DMS53 (cell line): ENCODE results near the gene CAMKK1.

ENCODE experiments used
- DNase-seq: peaks from one replicate; lab custom pipeline; 2025; lab: John Stamatoyannopoulos, UW

The CAMKK1 gene

DNA sequence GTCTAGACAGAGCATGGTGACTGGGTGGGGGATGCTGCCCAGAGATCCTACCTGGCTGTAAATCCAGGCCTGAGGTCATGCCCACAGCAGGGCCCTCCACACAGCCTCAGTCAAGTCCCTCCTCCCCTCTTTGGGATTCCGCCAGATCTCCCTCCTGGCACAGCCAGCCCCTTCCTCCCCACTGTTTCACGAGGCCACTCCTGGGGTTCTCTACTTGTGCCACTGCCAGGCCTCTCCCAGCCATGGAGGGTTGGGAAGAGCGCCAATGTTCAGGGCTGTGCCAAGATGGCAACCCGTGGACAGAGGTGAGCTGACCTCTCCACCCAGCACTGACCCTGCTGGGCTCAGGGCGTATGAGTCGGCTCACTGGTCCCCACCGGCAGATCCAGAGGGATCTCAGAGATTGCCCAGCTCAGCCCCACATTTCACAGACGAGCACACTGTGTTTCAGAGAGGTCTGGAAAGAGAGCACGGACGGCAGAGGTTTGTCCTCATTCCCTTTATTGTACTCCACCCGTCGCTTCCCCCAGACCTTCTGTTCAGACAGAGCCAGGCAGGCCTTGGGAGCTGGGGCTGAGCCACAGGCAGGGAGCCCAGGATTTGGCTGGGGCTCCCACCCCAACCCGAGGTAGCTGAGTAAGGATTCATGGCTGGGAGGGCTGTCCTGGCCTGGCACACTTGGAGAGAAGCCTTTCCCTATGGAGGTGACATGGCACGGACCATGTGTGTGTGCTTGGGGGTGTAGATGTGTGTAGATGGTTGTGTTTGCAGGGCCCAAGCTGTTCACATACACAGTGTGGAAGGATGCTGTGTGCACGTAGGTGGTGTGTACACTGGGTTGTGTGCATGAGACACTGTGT, 3.5 kb upstream of the CAMKK1 start:
- no peak for DNase-seq

DNA sequence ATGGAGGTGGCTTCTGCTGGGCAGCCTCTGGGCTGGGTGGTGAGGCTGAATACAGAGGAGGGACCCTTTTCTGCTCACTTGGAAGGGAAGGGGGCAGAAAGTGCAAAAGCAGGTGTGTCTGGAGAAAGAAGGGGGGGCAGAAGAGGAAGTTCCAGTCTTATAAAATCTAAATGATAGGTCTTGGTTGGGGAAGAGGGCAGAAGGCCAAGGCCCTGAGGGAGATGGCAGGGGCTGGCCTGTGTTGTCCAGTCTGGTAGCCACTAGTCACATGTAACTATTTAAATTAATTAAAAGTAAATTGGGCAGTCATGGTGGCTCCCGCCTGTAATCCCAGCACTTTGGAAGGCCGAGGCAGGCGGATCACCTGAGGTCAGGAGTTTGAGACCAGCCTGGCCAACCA, 2.5 kb upstream of the CAMKK1 start:
- no peak for DNase-seq

DNA sequence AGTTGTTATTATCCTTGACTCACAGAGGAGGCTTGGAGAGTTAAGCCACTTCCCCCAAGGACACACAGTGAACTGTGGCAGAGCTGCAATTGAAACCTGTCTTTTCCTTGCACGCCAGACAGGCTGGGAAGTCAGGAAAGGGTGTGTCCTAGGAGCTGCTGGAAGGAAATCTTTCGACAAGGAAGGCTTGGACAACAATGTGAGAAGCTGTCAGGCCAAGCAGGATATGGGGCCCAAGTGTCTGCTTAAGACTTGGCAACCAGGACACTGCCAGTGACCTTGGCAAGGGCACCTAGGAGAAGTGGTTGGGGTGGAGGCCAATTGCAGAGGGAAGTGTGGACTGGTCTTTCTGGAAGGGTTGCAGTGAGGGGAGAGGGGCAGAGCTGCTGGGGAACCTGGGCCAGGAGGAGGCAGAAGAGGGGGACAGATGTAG, 2.1 kb upstream of the CAMKK1 start:
- DNase-seq = no peak

DNA sequence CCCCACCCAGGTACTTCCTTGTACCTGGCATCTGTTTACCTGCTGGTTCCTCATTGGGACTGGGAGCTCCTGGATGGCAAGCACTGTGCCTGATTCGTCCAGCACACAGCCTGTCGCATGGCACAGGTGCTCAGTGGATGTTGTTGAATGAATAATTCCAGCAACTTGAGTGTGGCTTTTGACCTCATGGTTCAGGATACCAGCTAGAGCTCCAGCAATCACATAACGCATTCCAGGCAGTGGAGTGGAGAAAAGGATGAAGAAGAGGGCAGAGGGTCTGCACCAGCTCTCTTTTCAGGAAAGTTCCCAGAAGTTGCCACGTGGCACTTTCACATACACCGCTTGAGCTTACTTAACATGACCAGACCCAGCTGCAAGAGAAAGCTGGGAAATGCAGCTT, 1.3 kb upstream of the CAMKK1 start:
- DNase-seq = no peak

DNA sequence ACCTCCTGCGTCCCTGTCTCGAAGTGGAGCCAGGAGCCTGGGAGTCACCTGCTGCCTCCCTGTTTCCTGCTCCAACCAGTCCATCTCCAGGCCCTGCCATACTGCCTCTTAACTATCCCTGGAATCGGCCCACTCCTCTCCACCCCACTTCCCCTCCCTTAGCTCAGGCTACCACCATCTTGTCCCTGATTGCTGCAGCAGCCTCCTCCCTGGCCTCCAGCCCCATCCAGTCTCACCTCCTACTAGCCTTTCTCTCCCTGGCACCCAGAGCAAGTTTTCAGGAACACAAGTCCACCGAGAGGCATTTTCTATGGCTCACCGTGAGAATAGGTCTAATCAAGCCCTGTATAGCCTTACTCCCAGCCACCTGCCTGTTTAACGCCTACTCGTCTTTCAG, 865 bp upstream of the CAMKK1 start:
- peak; percentile 83 for DNase-seq

DNA sequence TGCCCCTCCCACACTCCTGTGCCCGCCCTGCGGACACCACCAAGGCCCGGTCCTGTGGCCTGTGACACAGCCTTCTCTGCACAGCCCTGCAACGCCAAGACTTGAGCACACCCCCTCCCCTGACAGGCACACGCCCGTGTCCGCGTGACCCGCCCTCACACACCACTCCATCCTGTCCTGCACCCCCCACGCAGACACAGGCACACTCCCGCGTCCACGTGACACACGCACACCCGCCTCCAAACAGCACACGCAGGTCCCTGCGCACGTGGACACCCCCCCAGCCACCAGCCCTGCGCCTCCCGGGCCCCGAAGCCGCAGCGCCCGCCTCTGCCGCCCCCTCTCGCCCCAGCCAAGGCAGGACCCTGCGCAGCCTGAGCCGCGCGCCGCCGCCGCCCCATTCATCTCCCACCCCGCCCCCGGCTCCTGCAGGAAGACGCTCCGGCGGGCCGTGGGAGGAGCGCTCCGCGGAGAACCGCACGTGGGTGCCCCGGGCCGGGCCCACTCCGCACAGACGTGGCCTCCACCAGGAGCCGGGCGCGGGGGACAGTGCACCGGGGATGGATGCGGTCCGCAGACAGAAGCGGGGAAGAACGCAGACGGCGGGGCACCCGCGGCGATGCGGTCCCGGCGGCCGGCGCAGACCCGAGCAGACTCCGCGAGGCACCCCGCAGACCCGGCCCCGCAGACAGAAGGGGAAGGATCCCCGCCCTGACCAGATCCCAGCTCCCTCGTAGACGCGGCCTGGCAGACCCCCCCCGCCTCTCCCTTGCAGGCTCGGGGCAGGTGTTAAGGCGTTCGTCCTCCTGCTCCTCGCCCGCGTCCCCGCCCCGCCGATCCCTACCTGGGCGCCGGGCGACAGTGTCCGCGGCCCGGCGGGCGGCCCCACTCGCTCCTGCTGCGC, 506 bp downstream of the CAMKK1 start:
- peak; percentile 94 for DNase-seq

DNA sequence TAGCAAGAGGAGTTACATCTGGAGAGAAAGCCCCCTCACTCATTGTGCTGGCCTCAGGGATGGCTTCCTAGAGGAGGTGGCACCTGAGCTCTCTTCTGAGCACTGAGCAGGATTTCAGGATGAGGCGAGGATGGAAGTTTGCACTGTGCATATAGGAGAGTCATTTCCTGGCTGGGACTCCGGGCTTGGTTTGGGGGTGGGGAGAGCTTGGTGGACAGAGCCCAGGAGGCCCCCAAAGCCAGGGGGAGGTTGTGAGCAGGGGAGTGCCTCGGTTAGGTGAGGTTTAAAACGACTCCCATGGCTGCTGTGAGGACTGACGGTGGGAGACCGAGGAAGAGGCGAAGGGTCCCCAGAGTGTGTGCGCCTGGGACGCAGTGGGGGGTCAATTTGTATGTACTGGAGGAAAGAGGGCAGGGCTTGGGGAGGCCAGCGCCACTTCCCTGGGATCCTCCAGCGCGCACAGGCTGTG, 1.2 kb downstream of the CAMKK1 start:
- DNase-seq = peak; percentile 80

DNA sequence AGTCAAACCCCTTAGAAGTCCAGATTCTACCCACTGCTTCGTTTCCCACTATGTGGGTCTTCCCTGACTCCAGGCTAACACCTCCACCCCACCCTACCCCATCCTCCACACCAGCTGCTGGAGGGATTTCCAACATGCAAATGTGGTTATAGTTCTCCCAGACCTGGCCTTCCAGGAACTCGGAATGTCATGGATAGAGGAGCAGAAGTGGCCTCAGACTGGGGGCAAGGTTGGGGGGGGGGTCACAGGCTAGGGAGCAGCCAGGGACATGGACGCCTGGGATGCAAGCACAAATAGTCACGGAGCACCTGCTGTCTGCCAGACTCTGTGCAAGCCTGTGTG, 2.0 kb downstream of the CAMKK1 start:
- DNase-seq = peak; percentile 64

DNA sequence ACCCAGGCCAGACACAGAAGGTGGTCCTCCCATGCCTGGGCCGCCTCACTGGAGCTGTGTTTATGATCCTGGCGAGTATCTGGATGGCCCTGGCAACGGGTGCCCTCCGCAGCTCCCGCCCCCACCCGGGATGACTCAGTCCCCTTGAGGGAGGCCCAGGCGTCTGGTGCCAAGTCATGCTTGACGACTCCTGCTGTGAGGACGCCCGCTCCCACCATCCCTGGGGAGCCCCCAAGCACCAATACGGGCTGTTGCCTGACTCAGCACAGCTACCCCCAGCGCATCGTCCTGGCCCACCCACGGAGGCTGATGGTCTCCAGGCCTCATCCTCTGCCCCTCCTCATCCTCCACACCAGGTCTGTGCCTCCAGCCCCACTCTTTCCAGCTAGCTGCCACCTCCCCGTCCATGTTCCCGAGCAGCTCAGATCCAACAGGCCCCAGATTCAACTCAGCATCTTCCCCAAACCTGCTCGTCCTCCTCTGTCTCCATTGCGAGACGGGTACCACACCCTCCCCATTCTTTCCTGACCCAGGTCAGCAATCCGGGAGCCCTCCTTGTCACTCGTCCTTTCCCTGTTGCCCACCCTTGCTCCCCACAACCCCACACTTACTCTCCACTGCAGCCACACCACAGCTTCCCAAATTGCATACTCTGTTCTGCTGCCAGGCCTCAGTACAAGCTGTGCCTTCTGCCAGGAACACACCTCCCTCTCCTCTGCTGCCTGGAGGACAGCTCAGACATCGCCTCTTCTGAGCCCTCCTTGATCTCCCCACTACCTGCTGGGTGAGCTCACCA, 2.6 kb downstream of the CAMKK1 start:
- DNase-seq = peak; percentile 96

DNA sequence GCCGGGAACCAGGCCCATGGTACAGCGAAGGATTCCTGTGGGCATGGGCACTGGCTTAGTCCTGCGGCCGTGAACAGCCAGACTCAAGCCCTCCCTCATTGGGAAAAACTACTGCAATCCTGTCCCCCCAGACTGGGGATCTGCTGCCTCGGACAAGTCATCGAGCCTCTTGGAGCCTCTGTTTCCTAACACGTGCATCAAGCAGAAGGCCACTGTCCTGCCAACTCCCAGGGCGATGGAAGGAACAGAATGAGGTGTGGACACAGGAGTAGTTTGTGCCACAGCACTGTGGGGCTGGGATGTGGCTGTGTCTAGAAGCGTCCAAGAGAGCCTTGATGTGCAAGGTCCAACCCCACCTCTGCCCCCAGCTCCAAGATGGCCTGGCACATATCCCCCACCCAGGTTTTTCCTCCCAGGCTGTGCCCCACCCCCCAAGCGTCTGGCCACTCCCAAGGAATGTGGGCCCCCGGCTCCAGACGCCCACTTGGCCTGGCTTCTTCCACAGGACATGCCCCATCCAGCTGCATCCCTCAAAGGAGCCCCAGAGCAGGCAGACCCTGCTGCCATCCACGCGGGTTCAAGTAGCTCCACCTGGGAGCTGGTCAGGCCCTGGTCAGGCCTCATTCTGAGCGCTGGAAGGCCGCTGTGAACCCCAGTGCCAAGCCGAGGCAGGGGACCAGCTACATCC, 3.4 kb downstream of the CAMKK1 start:
- peak; percentile 50 for DNase-seq

DNA sequence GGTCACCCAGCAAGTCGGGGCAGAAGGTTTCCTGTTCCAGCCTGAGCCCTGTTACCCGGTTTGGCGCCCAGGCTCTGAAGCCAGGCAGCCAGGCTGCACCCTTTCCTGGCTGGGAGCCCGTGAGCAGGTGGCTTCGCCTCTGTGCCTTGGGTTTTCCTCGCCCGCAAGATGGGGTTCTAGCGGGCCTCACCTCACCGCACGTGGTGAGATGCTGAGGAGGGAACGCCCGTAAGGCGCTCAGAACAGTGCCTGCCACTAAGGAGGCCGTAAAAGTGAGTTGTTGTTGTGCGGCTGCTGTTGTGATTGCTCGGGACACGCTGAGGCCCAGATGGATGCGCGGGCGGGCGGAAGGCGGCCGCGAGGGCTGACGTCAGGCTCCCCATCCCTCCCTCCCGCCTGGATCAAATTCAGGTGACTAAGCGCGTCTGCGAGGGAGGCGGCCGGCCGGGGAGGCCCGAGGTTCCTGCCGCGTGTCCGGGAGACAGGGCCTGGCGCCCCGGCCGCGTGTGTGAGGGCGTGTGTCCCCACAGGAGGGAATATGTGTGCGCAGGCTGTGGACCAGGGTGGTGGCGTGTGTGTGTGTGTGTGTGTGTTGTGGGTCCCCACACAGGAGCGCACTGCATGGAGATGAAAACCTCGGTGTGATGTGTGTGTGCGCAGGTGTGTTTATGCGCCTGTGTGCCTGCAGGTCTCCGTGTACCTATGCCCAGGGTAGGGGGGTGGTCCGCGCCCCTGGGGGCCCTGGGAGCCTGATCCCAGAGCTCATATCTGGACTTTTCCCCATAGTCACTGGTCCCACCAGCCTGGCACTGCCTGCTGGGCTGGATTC, 4.3 kb downstream of the CAMKK1 start:
- DNase-seq = peak; percentile 96

DNA sequence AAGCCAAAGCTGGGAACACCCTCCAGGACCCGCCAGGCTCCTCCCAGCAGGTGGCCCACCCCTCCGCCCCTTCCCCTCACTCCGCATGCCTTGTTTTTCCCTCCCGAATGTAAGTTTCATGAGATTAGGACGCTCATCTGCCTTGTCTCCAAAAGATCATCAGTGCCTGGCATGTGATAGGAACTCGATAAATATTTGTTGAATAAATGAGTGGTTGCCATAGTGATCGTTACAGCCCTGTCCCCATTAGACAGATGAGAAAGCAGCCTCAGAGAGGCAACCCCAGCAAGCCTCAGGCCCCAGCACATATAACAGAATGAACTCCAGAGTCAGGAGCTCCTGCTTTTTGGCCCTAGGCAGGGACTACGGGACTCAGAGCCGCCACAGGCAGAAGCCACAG, 5.0 kb downstream of the CAMKK1 start:
- DNase-seq = peak; percentile 81

DNA sequence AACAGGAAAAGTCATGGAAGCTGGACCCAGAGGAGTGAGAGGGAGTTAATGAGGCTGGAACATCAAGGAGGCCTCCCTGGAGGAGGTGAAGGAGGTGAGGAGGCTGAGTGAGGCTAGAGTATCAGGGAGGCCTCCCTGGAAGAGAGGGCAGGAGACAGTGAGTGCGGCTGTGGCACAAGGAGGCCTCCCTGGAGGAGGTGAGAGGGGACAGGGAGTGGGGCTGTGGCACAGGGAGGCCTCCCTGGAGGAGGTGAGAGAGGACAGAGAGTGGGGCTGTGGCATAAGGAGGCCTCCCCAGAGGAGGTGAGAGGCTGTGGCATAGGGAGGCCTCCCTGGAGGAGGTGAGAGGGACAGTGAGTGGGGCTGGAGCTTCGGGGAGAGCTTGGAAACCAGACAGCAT, 5.5 kb downstream of the CAMKK1 start:
- no peak for DNase-seq

DNA sequence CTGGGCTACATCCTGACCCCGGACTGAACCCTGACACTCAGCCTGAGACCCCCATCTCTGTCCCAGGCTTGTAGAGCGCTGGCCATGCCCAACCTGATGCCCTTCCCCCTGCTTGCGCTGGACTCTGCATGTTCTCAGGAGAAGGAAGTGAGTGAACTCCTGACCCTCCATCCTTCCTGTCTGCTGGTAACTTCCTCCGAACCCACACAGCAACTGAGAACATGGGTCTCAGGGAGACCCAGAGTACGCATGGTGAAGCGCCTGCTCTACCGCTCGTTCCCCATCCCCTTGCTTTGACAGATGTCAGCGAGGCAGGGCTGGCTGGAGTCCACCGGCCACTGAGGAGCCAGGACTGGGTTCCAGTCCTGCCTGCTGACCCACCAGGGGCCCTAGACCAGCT, 6.1 kb downstream of the CAMKK1 start:
- no peak for DNase-seq

DNA sequence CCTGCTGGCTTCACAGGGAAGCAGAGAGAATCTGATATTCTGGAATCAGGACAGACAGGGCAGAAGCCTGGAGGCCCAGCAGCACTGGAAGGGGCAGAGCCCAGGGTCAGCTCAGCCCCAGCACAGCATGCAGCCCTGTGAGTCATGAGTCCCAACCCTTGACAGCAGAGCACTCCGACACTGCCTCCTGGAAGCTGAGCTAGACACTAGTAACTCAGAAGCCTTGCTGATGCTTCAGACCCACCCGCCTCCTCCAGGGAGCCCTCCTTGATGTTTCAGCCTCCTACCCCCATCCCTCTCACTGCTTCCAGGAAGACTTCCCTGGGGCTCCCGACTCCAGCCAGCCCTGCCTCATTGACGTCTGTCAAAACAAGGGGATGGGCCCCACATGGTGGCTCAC, 6.9 kb downstream of the CAMKK1 start:
- no peak for DNase-seq

DNA sequence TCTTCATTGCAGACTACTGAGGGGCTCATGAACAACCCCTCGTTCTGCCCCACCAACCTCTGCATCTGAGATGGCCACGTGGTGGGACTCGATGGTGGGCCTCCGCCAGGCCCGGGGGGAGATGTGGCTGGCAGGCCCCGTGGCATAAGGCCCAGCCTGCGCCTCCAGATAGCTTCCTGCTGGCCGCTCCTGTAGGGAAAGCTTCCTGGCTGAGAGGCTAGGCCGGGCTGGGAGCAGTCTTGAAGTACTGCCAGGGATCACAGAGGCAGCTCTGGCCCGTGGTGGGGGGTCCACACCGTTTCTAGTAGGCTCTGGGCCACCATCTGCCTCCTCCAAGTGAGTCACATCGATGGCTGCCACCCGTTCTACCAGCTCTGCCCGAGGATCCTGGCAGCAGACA, 7.6 kb downstream of the CAMKK1 start:
- DNase-seq = no peak

DNA sequence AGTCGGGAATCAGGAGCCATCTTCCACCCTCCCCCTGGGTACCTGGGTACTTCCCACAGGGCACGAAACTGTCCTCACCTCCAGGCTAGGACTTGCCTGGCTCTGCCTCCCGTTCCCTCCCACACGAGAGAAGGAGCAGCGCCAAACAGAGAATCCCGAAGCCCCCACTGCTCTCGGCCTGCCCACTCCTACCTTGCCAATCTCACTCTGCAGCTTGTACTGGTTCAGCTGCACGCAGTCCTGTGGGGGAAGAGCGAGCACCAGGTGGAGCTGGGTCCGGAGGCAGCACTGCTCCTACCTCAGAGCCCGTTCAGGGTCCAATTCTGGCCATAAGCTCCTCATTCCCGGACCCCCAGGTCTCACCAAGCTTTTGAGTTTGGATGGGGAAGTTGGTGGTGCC, 8.7 kb downstream of the CAMKK1 start:
- DNase-seq = no peak

DNA sequence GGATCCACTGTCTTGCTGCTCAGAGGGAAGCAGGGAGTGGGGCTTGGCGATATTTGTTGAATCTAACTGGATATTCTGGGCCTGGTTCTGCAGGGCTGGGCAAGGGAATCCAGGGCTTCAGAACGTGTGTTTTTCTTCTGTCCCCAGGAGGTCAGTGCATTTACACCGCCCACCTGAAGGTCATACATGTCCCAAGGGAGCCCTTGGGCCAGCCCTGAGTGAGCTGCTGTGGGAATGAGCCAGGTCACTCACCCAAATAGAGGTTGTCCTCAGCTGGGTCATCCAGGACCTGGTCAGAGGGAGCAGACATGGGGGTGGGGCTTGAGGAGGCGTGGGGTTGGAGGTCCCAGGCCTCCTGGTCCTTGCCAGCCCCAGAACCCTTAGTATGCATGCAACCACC, 10.6 kb downstream of the CAMKK1 start:
- DNase-seq = no peak

DNA sequence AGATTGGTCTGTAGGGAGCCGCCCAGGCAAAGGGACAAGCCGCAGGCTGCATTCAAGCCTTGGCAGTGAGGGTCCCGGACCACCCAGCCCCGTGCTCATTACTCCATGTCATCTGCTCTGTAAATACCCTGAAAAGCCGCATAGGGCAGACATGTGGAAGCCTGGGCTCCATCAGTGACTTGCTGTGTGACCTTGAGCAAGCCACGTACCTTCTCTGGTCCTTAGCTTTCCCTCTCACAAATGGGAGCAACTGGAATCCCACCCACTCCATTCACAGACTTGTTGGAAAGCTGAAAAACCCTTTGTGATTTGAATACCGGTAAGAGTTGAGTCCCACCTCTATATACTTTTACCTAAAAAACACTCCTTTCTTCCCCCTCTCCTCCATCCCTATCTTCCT, 11.9 kb downstream of the CAMKK1 start:
- DNase-seq = no peak

DNA sequence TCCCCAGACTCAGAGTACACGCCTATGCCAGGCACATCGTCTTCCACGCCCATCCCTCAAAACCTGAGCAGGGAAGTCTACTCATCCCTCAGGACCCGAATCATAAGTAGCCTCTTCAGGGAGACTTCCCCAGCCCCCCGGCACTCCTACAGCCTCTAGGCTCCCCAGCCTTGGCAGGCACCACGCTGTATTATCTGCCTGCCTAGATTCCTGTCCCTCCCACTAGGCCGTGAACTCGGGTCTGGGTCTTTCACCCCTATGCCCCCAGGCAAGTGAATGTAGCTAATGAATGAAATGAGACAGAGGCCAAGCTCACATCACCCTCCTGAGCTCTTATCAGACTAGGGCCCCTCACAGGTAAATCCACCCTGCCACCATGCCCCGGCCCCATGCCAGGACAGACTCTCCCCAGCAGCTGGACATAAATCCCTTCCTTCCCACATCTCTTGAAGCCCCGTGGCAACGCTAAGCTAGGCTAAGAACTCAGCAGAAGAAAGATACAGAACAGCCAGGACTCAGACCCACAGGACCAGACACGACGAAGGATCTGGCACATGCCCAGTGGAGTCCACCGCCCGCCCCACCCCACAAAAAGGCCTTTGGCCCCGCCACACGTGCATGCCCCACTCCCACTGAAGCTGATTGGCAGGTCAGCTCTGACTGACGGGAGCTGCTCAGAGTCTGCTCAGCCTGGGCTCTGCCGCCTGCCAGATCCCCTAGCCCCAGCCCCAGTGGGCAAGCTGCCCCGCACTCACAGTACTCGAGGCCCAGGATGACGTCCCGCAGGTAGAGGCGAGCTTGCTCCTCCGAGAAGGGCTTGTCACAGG, 13.0 kb downstream of the CAMKK1 start:
- DNase-seq = no peak
